ENCODE measurements around the gene CCDC187. TPM values are rescaled to one million over a fixed set of nuclear protein-coding genes. Genes with fewer than 3 reads are reported as not detected.

CCDC187 gene
- total and polyA plus RNA-seq, 2 of the 4 experiments (the other 2 are of a cell fraction): not detected

GRCh38 chr9:136309806-136310220 lies 5.9 kb upstream of the CCDC187 start:
- intact Hi-C loops (cut with micrococcal nuclease): no loop called here
- Histone ChIP-seq H3K27ac (ENCODE audit: insufficient read depth, low read length) (no peak overlapping the region), H3K79me1 (ENCODE audit: low read depth in 1 of 2, low read length in 2 of 2) (no peaks in the 10 kb centered on the region), H2BK120ac (ENCODE audit: low read depth, low read length) (no peak overlapping the region), H2AFZ (replicated peaks; ENCODE audit: low read length, poor library complexity) (no peak overlapping the region), H3K4me2 (ENCODE audit: low read depth, low read length) (no peak overlapping the region), H3K4me3 (ENCODE audit: insufficient read depth, low read depth, low read length) (no peak overlapping the region), H2AK5ac (ENCODE audit: low read depth, low read length) (no peak overlapping the region), H3K9ac (ENCODE audit: low read depth, low read length) (no peak overlapping the region), H2BK20ac (ENCODE audit: low read depth, low read length) (no peak overlapping the region), H3K4ac (ENCODE audit: low read depth, low read length) (no peak overlapping the region), H4K20me1 (ENCODE audit: insufficient read depth, low read length) (no peaks in the 10 kb centered on the region), H3K56ac (ENCODE audit: extremely low read depth, insufficient read depth, low read length) (no peak overlapping the region), H2AK9ac (replicated peaks; ENCODE audit: low read depth, low read length, poor library complexity) (no peak overlapping the region), H3K9me3 (ENCODE audit: control insufficient read depth, insufficient read depth, low read length) (peaks cover 2% of the 10 kb centered on the region), H2BK5ac (ENCODE audit: low read depth, low read length, poor library complexity, severe bottlenecking) (peak overlapping the region; percentile 74), H3K9me1 (ENCODE audit: insufficient read depth, low read length) (peaks cover 11% of the 10 kb centered on the region), H3K4me1 (ENCODE audit: control insufficient read depth, insufficient read depth, low read length) (no peaks in the 10 kb centered on the region), H3K36me3 (ENCODE audit: control insufficient read depth, insufficient read depth, low read length) (no peaks in the 10 kb centered on the region), H4K91ac (ENCODE audit: insufficient read depth, low read depth, low read length) (no peak overlapping the region), H3K18ac (ENCODE audit: low read depth, low read length) (no peak overlapping the region), H3K14ac (replicated peaks; ENCODE audit: low read depth, low read length) (no peak overlapping the region), H4K8ac (ENCODE audit: low read depth in 2 of 2, low read length in 2 of 2) (no peak overlapping the region), H4K5ac (ENCODE audit: low read depth, low read length) (no peak overlapping the region), H3K27me3 (ENCODE audit: control insufficient read depth, insufficient read depth, low read length) (no peaks in the 10 kb centered on the region; the same call in 1 of the 2 replicates), H3K23ac (ENCODE audit: low read depth, low read length) (0 out of 2 replicates have a peak overlapping the region, but pooled peaks have one; percentile 7), H2BK15ac (ENCODE audit: low read depth, low read length) (no peak overlapping the region)
- WGBS, 2 experiments (ENCODE audit: extremely low coverage in 2 of 2, insufficient read length in 1 of 2): 90% methylated on average over 2 of the region's 5 CpGs; no CpG with 5 or more reads in 1 of the 2 experiments
- CTCF ChIA-PET: no interaction called here
- POLR2A ChIA-PET (ENCODE audit: unreplicated experiment): no interaction called here
- ATAC-seq (ENCODE audit: low read depth): no peak
- no peak for DNase-seq
- BruUV-seq (replicated peaks): no TSS peak
- dilution Hi-C loops (cut with HindIII; ENCODE audit: low sequenced_read_pairs, unreplicated experiment): no loop called here
- in situ Hi-C loops (cut with MboI; ENCODE audit: low sequenced_read_pairs): no loop called here
- no peak for TF ChIP-seq RCOR1 (IDR thresholded peaks at IDR 0.05; ENCODE audit: insufficient replicate concordance, low read length)
- TF ChIP-seq SMC3 (IDR thresholded peaks at IDR 0.05; ENCODE audit: low read depth, low read length): no peak
- TF ChIP-seq FOS (IDR thresholded peaks at IDR 0.05; ENCODE audit: low read depth, low read length): no peak
- no peak for TF ChIP-seq NFE2L2 (IDR thresholded peaks at IDR 0.05; ENCODE audit: low read depth, low read length)
- TF ChIP-seq CTCF (conservative IDR thresholded peaks at IDR 0.05; ENCODE audit: low read depth, low read length): no peak
